Measurements from ENCODE around the gene PTPRN2. TPM values are rescaled to one million over a fixed set of nuclear protein-coding genes. Genes with fewer than 3 reads are reported as not detected.

PTPRN2 gene
- polyA plus RNA-seq, 1 of the 3 experiments (the other 2 are of a cell fraction): 4.0 TPM

- Histone ChIP-seq H3F3A (replicated peaks; ENCODE audit: insufficient read depth) (no peaks in the 10 kb centered on the region), H3K36me3 (replicated peaks in 1 of 2; ENCODE audit: control insufficient read depth in 1 of 2, insufficient read depth in 2 of 2, low read length in 1 of 2) (no peaks in the 10 kb centered on the region), H3K4me2 (no peak overlapping the region), H3K27ac (ENCODE audit: low read depth in 2 of 2, low read length in 1 of 2) (no peak overlapping the region), H3K9me3 (no peaks in the 10 kb centered on the region; the same call in 1 of the 2 replicates), H3K4me1 (ENCODE audit: control insufficient read depth in 1 of 2, insufficient read depth in 2 of 2, low read depth in 1 of 2, low read length in 1 of 2) (no peaks in the 10 kb centered on the region), H4K20me1 (ENCODE audit: insufficient read depth) (no peaks in the 10 kb centered on the region), H3K9ac (no peak overlapping the region), H3K9me2 (no peaks in the 10 kb centered on the region), H2AFZ (ENCODE audit: low read depth) (no peak overlapping the region), H3K27me3 (ENCODE audit: insufficient read depth) (no peaks in the 10 kb centered on the region), H3K79me2 (ENCODE audit: insufficient read depth) (no peaks in the 10 kb centered on the region), H3K4me3 (ENCODE audit: low read depth in 2 of 2, low read length in 1 of 2) (no peak overlapping the region)
- DNase-seq: no peak
- ChIA-PET CTCF (interaction anchor here (1.4 kb wide), 1 partner anchor 9 kb away, joined by 4 read pairs; no protein-coding TSS in a partner anchor), POLR2A (no interaction called here)
- WGBS (ENCODE audit: low lambda C conversion rate): 50% methylated on average over 13 of the region's 13 CpGs
- no peak for TF ChIP-seq ZBTB33 (IDR thresholded peaks at IDR 0.05; ENCODE audit: borderline replicate concordance, low read depth)
- TF ChIP-seq TAF1 (IDR thresholded peaks at IDR 0.05; ENCODE audit: borderline replicate concordance, low read depth, low read length): no peak
- no peak for TF ChIP-seq FOXJ3 (CRISPR knock-in tag; IDR thresholded peaks at IDR 0.05)
- TF ChIP-seq IRF3 (IDR thresholded peaks at IDR 0.05; ENCODE audit: low read depth, low read length): no peak
- TF ChIP-seq RXRA (IDR thresholded peaks at IDR 0.05; ENCODE audit: borderline replicate concordance, low read depth): no peak
- no peak for TF ChIP-seq MAX (IDR thresholded peaks at IDR 0.05; ENCODE audit: low read depth)
- no peak for TF ChIP-seq MXI1 (IDR thresholded peaks at IDR 0.05; ENCODE audit: low read depth, low read length)
- no peak for TF ChIP-seq RCOR1 (IDR thresholded peaks at IDR 0.05; ENCODE audit: low read length)
- TF ChIP-seq RFX5 (IDR thresholded peaks at IDR 0.05; ENCODE audit: low read length): no peak
- TF ChIP-seq NFIC (IDR thresholded peaks at IDR 0.05; ENCODE audit: borderline replicate concordance): no peak
- TF ChIP-seq CHD2 (IDR thresholded peaks at IDR 0.05; ENCODE audit: low read length, partially characterized antibody): no peak
These were observed 759.4 kb downstream of the PTPRN2 start for GRCh38 chr7:157828190-157828589.

- Histone ChIP-seq H3K9me2 (no peaks in the 10 kb centered on the region), H3K27me3 (ENCODE audit: insufficient read depth) (no peaks in the 10 kb centered on the region), H3K4me3 (ENCODE audit: low read depth in 2 of 2, low read length in 1 of 2) (no peak overlapping the region), H2AFZ (ENCODE audit: low read depth) (no peak overlapping the region), H3K9ac (no peak overlapping the region), H3F3A (replicated peaks; ENCODE audit: insufficient read depth) (no peaks in the 10 kb centered on the region), H3K36me3 (replicated peaks in 1 of 2; ENCODE audit: control insufficient read depth in 1 of 2, insufficient read depth in 2 of 2, low read length in 1 of 2) (no peaks in the 10 kb centered on the region), H3K27ac (ENCODE audit: low read depth in 2 of 2, low read length in 1 of 2) (no peak overlapping the region), H3K4me2 (no peak overlapping the region), H3K79me2 (ENCODE audit: insufficient read depth) (no peaks in the 10 kb centered on the region), H3K4me1 (ENCODE audit: control insufficient read depth in 1 of 2, insufficient read depth in 2 of 2, low read depth in 1 of 2, low read length in 1 of 2) (no peaks in the 10 kb centered on the region), H3K9me3 (no peaks in the 10 kb centered on the region; the same call in 1 of the 2 replicates), H4K20me1 (ENCODE audit: insufficient read depth) (no peaks in the 10 kb centered on the region)
- TF ChIP-seq USF1 (IDR thresholded peaks at IDR 0.05; ENCODE audit: borderline replicate concordance, low read depth) (no peak), YY1 (IDR thresholded peaks at IDR 0.05; ENCODE audit: low read depth) (no peak), TCF12 (IDR thresholded peaks at IDR 0.05) (no peak), RFX5 (IDR thresholded peaks at IDR 0.05; ENCODE audit: low read length) (no peak), RCOR1 (IDR thresholded peaks at IDR 0.05; ENCODE audit: low read length) (no peak), CHD2 (IDR thresholded peaks at IDR 0.05; ENCODE audit: low read length, partially characterized antibody) (no peak), FOXM1 (IDR thresholded peaks at IDR 0.05; ENCODE audit: low read depth) (no peak), ELF1 (IDR thresholded peaks at IDR 0.05) (no peak), NFIC (IDR thresholded peaks at IDR 0.05; ENCODE audit: borderline replicate concordance) (no peak)
- POLR2A ChIA-PET: no interaction called here
- DNase-seq: no peak
- CTCF ChIA-PET: interaction anchor here (1.4 kb wide), 1 partner anchor 9 kb away, joined by 4 read pairs; no protein-coding TSS in a partner anchor
- WGBS (ENCODE audit: low lambda C conversion rate): 47% methylated on average over 10 of the region's 10 CpGs
These were observed 759.8 kb downstream of the PTPRN2 start for GRCh38 chr7:157827863-157828160.
